DMS 273 (cell line): ENCODE data around the gene IRAK1.
A peak's percentile ranks its signal among the peaks of the same experiment; 100 is the strongest.

Experiments used
- DNase-seq: peaks from one replicate; lab custom pipeline; 2025; ENCODE audit not compliant: unreplicated experiment; lab: John Stamatoyannopoulos, UW

The IRAK1 gene

DNA sequence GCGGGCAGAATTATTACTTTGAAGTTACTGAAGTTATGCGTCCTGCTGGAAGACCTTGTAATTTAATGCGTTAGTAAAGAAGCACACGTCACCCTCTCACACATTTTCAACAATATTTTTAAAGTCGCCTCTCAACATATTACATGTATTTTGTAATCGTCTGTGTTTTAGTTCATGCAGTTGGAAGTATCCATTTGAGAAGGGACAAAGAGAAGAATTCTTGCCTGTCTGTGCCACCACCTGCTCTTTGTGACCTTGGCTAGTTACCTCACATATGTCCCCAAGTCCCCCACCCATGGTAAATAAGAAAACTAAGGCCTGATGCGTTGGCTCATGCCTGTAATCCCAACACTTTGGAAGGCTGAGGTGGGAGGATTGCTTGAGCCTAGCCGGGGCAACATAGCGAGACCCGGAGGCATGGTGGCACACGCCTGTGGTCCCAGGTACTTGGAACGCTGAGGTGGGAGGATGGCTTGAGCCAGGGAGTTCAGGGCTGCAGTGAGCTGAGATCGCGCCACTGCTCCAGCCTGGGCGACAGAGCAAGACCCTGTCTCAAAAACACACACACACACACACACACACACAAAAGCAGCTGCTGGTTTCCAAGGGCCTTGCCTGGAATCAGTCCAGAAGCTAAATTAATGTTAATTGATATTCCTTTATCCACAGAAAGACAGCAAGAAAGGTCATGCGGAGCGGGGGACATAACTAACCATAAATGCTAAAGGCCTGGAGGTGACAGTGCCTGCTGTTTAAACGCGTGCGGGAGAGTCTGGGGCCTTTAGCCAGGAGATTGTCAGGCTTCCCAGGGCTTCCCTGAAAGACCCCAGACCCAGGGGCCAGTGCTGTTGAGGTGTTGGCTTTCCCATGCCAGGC lies 46.3 kb downstream of the IRAK1 start:
- peak; percentile 63 for DNase-seq

DNA sequence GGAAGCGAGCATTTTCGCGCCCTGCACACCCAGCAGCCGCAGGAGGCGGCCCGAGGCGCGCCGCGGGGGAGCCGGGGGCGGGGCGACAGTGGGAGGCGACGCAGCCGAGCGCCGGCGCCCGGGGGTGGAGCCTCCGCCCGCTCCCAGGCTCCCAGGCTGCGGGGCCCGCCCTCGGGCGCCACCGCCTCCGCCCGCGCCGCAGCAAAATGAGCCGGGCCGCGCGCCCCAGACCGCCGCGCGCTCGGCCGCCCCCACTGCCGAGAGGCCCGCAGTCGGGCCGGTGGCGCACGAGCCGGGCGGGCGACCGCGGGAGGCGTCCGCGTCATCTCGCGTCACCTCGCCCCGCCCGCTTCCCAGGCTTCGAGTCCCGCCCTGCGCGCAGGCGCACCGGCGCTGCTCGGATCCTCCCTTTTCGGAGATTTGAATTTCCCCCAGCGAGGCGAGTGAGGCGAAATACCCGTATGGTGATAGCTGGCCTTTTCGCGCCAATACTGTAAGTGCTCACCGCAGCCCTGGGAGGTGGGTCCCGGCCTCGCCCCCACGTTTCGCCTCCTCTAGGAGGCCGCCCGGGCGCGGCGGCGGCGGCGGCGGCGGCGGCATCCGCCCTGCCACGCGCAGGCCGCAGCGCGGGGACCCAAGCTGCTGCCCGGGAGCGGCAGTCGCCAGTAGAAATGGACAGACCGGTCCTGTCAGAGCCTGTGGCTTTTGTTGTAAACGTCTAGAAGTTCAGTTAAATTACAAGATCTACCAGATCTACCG lies 47.2 kb downstream of the IRAK1 start, which contains the start of gene TMEM187:
TSS of gene TMEM187 (plus strand) at position 387 of the 759 bp plus-strand sequence. CDS start 9,309 bp downstream, outside the sequence.
- peak; percentile 100 for DNase-seq

DNA sequence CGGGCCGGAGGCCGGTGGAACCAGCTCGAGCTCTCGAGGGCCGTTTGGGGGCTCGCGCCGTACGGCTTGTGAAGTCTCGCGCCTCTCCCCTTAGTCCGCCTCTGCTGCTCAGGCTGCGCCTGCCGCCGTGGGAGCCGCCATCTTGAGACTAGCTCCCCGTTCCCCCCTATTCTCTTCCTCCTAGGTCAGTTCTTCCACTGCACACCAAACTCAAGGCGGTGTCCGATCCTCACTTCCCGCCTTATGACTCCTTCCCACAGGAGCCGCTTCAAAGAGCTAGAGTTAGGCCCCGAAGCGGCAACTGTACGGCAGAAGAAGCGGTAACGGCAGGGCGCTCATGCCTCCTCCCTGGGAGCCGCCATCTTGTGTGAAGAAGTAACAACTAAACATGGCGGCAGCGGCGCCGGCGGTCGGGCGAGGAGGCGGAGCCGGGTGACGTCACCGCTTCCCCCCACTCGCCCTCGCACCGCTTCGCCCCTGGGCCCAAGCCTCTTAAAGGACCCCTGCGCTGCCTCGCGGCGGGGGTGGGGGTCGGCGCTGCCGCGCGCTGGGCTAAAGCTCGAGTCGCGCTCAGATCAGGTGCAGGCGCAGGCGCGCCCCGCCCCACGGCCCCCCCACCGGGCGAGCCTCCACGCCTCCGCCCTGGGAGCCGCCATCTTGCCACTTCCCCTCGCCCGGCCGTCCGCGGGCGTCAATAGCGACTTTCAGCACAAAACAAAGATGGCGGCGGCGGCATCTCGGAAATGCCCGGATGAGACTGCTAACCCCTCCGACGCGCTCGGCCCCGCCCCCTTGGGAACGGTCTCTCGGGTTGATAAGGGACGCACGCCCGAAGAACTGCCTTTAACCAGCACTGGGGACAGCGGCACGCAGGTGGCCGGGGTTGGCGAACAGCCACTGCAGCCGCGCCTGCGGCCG lies 48.0 kb downstream of the IRAK1 start, which contains the start of gene HCFC1:
TSS of gene HCFC1 (minus strand) at position 369 of the 918 bp plus-strand sequence. CDS start 978 bp downstream, outside the sequence.
- peak; percentile 99 for DNase-seq

DNA sequence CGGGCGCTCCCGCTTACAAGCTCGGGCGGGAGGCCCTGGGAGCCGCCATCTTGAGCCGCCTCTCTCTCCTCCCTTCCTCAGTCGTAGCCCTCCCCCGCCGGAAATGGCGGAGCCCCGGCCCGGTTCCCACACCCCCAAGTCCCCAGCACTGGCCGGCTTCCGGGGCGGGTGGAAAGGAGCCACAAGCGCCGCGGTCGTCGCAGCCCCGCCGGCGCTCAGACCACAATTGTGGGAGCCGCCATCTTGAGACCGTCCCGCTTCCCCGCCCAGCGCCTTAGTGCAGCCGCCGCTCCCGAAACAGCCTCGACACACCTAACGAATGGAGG lies 48.6 kb downstream of the IRAK1 start:
- DNase-seq = peak; percentile 99

DNA sequence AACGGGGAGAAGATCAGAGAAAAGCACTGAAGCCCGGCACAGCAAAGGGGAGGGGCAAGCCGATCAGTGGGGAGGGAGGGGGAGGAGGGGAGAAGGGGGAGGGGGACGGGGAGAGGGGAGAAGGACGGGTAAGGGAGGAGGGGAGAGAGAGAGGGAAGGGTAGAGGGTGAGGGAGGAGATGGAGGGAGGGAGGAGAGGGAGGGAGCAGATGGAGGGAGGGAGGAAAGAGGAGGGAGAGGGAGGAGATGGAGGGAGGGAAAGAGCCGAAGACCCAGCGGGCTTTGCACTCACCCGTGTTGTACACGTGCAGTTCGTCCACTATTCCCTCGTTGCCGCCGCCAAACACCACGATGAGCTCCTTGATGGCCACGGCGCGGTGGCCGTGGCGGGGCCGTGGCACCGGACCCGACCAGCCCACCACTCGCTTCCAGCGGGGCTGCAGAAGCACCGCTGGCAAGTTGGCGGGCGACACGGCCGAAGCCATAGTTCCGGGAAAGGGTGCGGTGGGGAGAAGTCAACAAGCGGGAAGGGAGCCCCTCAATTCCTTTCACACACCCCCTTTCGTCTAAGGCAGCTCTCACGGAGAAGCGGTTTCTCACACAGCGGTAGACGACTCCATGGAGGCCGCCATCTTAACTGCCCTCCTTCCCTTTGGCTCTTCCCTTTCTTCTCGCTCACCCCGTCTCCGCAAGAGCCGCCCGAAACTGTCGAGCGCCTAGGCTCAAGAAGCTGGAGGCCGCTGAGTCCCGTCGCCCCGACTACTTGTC lies 49.2 kb downstream of the IRAK1 start:
- DNase-seq = peak; percentile 92

DNA sequence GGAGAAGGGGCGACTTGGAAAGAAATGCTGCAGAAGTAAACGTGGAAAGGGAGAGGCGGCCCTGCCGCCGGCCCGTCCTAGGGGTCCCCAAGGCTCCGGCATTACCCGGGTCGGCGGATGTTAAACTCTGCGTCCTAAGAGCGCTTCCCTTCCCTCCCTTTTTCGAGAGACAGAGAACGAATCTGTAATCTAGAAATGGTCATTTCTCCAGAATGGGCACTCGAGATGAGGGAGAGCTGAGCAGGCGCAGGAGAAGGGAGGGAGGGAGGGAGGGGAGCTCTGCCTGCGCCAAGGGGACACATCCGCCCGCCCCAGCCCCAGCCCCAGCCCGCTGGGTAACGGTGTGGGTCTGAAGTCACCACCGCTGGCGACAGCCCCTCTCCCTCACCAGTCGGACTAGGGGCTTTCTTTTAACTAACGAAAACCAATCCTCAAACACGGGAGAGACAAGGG lies 49.8 kb downstream of the IRAK1 start:
- DNase-seq = peak; percentile 80

DNA sequence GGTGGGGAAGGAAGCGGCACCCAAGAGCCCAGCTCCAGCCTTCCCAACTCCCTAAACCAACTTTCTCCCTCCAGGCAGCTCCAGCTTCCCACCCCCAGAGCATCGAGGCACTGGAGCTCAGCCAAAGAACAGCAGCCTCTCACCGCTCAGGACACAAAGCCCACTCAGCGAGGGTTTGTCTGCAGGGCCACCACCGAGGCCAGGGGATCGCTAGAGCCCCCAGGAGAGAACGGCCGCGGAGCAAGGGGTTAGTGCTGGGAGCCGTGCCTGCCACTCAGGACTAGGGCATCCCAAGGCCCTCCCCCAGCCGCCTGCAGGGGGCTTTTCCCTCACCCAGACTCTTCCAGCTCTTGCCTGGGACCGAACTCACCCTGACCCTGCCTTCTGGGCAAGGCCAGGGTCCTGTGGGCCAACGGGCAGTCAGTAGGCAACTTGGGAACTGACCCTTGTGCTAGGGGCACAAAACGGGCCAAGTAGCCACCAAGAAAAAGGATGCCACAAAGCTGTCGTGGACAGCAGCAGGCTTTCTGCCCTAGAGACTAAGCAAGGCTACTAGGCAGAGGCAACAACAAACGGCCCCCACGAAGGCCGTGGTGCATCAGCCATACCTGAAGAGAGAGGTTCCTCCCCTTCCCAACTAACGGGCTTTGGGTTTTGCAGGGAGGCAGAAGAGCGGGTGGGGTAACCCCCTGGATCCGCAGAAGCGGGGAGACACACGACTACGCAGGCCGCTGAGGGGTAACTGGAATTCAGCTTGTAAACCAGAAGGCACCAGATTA lies 50.4 kb downstream of the IRAK1 start:
- DNase-seq = peak; percentile 69

DNA sequence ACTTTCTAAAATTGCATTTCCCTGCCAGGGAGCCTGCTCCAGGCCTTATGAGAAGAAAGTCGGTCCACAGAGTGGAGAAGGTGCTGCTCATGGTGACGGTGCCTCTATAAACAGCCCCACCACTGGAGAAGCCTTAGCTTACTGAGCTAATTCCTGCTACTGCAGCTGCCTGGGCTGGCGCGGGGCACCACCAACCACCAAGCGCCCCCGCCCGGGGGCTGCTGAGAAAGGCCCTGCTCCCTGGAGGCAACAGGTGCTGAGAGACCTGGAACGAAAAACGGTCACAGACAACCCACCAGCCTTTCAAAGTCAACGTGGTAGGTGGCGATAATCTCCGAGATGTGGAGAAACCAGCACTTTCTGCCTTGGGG lies 51.0 kb downstream of the IRAK1 start:
- peak; percentile 79 for DNase-seq

DNA sequence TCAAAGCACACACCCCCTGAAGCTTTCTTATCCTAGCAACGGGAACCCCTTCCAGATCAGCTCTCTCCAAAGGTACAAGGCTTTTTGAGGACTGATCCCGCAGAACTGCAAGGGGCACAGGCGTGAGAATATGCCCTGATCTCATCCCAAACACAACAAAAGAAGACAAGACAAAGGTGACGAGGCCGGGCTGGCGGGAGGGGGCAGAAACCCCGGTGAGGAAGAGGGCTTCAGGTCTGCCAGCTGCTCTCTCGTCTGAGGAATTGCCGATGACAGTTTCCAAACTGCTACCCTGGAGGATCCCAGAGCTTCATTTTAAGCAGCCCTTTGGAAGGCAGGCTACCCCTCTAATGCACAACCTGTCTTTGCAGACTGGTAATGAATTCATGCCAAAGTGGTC lies 51.4 kb downstream of the IRAK1 start:
- no peak for DNase-seq

DNA sequence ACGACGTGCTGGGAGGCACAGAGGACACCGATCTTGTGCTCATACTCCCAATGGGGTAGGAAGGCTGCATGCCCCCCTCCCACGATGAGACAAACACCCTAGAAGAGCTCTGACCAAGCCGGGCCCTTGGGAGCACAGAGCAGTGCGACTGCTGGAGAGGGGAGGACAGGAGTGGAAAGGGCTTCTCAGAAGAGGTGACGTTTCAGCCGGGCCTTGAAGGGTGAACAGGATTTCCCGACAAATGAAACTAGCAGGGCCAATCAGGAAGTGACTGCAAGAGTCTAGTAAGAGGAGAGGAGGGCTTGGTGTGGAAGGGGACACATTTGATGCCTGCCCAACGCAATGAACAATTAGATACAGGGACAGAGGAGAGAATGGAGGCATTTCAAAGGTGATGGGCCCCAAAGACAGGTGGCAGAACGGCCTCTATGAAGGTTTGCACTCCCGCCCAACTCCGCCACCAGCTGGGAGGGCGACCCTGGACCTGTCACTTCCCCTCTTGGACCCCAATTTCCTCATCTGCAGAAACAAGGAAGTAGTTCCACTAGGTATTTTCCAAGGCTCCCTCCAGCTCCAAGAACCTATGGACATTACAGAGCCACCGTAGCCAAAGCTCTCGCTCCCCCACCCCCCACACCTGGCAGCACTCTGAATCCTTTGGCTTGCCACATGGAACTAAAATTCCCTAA lies 52.0 kb downstream of the IRAK1 start:
- DNase-seq = no peak

DNA sequence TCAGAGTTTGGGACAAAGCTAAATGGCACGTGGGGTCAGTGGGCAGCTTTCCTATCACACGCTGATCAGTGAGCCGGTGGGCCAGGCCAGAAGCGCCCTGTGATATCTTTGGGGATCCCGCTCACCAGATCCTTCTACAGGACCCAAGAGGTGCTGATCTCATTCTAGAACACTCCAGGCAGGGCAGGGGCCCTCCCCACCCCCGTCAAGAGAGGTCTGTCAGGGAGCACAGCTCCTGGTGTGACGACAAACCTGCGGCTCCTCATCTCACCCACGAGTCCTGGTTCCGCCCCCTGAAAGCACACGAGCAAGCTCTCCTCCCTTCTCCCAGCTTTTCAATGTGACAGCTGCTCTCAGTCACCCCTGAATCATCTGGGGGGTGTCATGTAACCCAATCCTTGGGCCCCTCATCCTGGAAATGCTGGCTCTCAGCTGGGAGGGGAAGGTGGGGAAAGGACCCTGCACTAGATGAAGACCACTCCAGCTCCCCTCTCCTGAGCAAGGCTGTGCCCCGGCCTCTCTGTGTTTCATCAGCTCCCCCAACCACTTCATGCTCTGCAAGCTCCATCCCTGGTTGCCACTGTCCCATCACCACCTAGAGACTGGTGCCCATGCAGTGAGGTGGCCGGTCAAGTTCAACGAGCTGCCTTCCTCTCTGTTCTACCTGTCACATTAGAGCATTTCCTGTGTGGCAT lies 52.7 kb downstream of the IRAK1 start:
- no peak for DNase-seq

DNA sequence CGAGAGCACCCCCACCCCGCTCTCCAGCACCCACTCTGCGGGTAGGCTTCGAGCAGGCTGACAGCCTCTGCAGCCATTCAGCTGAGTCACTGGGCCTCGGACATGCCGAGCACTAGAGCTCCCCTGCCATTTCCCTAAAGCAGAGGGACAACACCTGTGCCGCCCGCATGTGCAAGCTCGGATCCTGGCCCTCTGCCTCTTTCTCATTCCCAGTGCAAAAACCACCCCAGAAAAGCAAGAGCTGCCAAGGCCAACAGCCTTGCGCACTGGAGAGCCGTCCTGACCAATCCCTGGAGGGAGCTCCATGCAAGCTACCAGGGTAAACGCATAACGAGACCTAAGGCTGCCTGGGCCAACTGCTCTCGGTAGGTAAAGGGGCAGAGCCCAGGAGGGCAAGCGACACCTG lies 53.4 kb downstream of the IRAK1 start:
- no peak for DNase-seq

DNA sequence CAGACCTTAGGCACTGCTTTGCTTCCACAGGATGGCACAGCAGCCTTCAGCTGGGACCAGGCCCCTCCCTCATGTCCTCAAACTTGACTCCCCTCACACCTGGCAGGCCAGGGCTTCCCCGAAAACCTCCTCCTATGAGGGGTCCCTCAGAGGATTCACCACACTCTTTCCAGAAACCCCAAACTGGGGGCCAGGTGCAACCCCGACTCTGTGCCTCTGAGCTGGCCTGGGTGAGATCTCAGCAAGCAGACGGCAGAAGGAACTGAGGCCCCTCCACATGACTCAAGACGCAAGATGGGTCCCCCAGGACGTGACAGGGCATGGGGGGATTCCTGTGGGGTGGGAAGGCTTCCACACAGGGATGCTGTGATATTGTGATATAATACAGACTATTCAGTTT lies 54.3 kb downstream of the IRAK1 start:
- no peak for DNase-seq

DNA sequence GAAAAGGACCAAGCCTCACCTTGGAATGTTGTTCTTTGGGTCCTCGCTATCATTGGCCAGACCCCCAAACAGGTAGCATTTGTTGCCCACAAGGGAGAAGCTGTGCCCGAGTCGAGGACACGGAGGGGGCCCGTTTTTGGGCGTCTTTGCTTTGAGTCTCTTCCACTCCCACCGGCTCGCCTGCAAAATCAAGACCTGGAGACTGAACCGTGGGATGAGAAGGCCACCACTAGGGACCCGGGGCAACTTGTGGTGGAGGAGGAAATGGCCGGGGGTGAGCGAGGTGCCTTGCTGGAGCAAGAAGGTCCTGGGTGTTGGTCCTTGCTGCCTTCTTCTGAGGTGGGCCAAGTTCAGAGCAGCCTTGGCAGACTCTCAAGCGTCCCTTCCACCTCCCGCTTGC lies 55.6 kb downstream of the IRAK1 start:
- no peak for DNase-seq

DNA sequence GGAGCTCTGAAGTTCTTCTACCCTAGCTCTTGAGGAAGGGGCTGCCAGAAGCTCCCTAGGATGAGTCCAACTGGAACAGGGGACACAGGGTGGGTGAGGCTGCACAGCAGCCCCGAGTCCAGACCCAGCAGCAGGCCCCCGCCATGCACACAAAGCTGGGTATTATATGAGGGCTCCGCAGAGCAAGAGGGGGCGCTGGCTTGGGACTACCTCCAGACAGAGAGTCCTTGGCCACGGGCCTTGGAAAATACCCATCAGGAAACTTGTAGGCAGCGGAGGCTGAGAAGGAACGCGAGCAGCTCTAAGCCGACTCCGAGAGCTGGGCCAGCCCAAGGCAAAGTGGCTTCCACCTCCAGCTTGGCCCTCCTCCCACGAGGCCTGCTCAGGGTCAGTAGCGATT lies 56.2 kb downstream of the IRAK1 start:
- no peak for DNase-seq

DNA sequence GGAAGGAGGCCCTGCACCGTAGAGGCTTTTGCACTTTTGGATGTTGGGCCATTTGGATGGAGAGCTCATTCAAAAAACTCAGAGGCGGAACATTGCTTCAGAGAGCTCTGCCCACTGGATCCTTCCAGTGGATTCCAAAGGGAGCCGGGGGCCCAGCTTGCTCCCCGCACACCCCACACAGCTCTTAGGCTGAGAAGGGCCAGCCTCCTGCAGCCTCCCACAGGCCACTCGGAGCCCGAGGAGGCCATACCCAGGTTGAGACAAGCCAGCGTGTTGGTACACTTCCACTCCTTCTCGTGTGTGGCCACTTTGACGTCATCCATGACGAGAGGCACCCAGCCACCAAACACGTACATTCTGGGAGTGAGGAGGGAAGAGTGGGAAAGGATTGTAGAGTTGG lies 58.4 kb downstream of the IRAK1 start:
- no peak for DNase-seq

DNA sequence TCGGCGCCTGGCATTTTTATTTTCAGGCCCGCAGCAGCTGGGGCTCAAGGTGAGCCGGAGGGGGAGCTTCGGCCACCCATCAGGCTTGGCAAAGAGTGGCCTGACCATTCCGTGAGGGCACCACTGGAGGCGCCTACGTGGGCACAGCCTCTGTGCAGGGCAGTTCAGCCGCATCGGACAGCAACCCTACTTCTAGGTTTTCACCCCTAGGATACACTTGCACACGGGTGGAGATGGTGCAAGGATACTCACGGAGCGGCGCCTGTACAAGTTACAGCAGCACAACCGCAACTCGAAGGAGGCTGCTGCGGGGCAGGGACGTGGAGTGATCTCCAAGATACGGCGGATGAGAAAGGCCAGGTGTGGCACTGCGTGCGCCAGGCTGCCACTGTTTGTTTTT lies 58.9 kb downstream of the IRAK1 start:
- DNase-seq = no peak
